ENCODE measurements around the gene POMT2.

GRCh38 chr14:77278461-77279230 is 42.0 kb downstream of the POMT2 start:
- no peak for TF ChIP-seq MYC (IDR thresholded peaks at IDR 0.05; ENCODE audit: low read depth, low read length)
- TF ChIP-seq, protein P1, sequence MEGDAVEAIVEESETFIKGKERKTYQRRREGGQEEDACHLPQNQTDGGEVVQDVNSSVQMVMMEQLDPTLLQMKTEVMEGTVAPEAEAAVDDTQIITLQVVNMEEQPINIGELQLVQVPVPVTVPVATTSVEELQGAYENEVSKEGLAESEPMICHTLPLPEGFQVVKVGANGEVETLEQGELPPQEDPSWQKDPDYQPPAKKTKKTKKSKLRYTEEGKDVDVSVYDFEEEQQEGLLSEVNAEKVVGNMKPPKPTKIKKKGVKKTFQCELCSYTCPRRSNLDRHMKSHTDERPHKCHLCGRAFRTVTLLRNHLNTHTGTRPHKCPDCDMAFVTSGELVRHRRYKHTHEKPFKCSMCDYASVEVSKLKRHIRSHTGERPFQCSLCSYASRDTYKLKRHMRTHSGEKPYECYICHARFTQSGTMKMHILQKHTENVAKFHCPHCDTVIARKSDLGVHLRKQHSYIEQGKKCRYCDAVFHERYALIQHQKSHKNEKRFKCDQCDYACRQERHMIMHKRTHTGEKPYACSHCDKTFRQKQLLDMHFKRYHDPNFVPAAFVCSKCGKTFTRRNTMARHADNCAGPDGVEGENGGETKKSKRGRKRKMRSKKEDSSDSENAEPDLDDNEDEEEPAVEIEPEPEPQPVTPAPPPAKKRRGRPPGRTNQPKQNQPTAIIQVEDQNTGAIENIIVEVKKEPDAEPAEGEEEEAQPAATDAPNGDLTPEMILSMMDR (IDR thresholded peaks at IDR 0.05; ENCODE audit: low read depth, low read length): no peak
